Uterus (tissue), 2 donors: ENCODE data around the gene ZNF805.

ENCODE experiments used
- POLR2A ChIP-seq, 2 donors: fragments of 450-650 bp; IDR thresholded peaks; one replicate each; pipeline ENCODE4 v1.6.1; 2016; ENCODE audit warnings: antibody characterized with exemption in 2 of 2, mild to moderate bottlenecking in 1 of 2, moderate library complexity in 1 of 2
- TF ChIP-seq, protein P1 (sequence below), 4 experiments: fragments of 200-600 bp in 2 of 4; fragments of 450-650 bp in 2 of 4; sonication (generic) in 2 of 4; IDR thresholded peaks; one replicate each; pipeline ENCODE4 v1.5.1; 2016 to 2019; ENCODE audit warnings: antibody characterized with exemption in 4 of 4, mild to moderate bottlenecking in 2 of 4, moderate library complexity in 1 of 4

GRCh38 chr19:57210381-57210780 is 30.1 kb upstream of the ZNF805 start:
- TF ChIP-seq POLR2A (IDR thresholded peaks at IDR 0.05) = no peak
- TF ChIP-seq, protein P1, sequence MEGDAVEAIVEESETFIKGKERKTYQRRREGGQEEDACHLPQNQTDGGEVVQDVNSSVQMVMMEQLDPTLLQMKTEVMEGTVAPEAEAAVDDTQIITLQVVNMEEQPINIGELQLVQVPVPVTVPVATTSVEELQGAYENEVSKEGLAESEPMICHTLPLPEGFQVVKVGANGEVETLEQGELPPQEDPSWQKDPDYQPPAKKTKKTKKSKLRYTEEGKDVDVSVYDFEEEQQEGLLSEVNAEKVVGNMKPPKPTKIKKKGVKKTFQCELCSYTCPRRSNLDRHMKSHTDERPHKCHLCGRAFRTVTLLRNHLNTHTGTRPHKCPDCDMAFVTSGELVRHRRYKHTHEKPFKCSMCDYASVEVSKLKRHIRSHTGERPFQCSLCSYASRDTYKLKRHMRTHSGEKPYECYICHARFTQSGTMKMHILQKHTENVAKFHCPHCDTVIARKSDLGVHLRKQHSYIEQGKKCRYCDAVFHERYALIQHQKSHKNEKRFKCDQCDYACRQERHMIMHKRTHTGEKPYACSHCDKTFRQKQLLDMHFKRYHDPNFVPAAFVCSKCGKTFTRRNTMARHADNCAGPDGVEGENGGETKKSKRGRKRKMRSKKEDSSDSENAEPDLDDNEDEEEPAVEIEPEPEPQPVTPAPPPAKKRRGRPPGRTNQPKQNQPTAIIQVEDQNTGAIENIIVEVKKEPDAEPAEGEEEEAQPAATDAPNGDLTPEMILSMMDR (IDR thresholded peaks at IDR 0.05) = no peak
